Measurements from ENCODE around the gene TLE5.
"Not testable (repeated sequence)": the region's sequence is repeated elsewhere in the genome, so short reads cannot be mapped to it uniquely, and the experiment has no call there.

TLE5 gene

DNA sequence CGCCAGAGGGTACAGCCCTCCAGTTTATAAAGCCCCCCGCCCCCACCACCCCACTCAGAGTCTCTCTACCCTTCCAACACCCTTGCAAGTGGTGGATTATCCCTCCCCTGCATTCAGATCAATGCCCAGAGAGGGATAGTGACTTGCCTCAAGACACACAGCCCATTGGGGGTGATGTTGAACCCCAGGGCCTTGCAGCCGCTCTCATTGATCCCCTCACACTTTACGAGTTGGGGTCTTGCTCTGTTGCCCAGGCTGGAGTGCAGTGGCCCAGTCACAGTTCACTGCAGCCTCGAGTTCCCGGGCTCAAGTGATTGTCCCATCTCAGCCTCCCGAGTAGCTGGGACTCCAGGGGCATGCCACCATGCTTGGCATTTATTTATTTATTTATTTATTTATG, 44.4 kb downstream of the TLE5 start:
- no peak for DNase-seq

DNA sequence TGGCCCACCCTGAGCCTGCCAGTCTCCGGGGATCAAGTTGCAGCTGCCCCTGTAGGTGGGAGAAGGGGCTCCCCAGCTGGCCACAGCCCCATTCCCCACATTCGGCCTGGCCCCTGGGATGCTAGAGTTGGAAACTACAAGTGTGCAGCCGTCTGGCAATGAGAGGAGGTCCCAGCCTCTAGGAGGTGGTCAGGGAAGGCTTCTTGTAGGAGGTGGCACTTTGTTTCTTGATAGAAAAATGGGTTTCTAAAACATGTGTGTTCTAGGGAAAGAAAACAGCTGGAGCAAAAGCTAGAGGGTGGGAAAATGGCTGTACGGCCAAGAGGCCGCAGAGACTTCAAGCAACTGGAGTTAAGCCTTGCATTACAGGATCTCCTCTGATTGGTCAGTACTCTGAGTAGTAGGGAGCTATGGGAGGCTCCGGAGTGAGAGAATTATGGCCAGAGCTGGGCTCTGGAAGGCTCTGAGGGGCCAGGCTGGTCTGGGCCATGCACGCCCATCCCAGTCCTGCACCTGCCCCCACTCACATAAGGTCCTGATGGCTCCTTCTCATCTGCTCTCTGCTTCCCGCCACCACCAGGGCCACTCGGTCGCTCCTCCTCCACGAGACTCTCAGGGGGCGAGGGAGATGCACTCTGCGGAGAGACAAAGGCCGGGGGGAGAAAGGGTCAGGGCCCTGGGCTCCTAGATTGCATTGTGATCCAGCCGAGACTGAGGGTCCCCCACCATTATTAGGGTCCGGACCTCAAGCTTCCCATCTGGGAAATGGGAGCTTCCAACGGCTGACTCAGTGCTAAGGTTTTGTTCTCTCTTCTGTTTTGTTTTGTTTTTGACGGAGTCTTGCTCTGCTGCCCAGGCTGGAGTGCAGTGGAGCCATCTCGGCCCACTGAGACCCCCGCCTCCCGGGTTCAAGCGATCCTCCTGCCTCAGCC, 46.9 kb downstream of the TLE5 start:
- no peak for DNase-seq

DNA sequence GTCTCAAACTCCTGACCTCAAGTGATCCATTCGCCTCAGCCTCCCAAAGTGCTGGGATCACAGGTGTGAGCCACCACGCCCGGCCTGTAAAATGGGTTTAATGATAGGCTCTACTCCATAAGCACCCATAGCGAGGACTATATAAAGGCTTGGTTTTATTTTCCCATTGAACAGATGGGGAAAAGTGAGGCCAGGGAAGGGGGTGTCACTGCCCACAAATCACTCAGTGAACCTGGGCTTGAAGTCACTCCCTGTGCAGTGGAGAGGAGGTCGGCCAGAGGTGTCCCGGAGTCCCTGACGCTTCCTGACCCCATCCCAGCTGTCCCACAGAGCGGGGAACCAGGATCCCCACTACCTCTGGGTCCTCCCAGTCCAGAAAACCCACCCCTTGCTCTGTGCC, 48.2 kb downstream of the TLE5 start:
- no peak for DNase-seq

DNA sequence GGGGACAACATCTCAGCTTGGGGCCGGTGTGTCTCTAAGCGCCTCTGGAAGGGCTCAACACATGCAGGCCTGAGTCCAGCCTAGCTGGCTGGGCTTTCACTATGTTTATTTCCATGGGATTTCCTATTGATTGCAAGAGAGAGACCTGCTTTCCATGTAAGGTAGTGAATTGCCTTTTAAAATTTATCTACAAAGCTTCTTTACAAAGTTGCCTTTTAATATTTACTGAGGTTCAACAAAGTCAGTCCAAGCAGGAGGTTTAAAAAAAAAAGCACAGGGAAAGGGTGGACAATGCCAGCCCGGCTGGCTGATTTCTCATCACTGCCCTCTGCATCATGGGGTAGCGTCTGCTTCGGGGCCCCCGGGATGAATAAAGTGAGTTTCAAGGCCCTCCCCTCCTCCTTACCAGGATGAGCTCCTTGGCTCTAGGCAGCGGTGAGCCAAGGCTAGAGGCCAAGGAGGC, 49.0 kb downstream of the TLE5 start:
- DNase-seq: no peak

DNA sequence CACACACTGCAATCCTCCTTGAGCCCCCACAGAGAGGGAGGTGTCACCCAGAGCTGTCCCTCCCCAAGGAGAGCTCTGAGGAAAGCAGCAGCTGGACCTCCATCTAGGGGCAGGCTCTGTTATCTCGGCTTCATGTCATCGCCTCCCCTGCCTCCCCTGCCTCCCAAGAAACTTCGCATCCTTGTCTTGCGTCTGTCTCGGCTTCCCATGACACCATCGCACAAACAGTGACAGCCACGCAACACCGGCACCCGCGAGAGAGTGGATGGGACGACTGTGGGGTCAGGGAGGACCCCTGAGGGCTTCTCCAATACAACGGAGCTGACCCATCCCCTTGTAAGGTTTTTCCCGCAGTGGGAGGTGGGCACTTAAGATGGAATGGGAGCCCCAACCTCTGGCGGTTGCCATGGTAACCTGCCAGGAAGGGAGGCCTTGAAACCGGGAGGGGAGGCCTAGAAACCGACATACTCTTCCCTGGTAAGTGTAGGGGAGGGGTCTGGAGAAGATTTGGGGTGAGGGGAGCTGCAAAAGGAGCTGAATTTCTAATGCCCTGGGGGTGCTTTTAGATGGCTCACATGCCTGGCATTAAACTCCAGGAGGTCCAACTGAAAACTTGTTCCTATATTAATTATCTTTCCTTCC, 49.6 kb downstream of the TLE5 start:
- no peak for DNase-seq

DNA sequence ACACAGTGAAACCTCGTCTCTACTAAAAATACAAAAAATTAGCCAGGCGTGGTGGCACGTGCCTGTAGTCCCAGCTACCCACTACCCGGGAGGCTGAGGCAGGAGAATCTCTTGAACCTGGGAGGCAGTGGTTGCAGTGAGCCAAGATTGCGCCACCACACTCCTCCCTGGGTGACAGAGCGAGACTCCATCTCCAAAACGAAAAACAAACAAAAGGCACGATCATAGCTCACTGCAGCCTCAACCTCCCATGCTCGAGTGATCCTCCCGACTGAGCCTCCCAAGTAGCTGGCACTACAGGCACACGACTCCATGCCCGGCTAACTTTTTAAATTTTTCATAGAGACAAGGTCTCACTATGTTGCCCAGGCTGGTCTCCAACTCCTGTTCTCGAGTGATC, 50.2 kb downstream of the TLE5 start:
- DNase-seq: not testable (repeated sequence)

DNA sequence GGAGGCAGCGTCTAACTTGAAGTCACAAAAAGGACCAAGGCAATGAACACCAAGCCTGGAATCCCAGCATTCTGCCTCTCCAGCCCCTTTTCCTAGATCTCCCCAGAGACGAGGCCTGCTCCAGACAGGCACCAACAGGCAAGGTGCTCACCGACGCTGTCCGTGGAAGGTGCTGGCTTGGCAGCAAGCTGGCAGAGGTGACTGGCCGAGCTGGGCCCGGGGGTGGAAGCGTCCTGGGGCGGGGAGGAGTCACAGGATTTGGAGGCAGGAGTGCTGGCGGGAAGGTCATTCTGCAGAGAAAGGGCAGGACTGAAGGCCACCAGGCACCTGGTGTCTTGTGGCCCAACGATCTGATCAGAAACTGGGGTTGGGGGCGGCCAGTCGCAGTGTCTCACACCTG, 51.4 kb downstream of the TLE5 start:
- no peak for DNase-seq

DNA sequence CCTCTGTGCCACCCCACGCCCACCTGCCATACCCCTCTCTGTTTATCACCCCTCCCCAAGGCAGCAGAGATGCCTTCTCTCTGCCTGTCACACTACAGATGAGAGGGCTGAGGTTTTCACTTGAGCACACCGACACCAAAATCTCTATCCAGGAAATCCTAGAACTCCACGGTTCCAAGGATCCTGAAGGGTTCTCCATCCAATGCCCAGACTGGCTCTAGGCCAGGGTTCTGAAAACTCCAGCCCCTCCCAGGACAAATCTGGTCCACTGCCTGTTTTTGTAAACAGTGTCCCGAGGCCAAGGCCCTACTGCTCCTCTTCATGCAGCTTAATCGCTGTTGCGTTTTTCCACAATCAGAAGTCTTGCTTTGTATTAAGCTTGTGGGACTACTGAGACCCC, 53.3 kb downstream of the TLE5 start:
- no peak for DNase-seq

DNA sequence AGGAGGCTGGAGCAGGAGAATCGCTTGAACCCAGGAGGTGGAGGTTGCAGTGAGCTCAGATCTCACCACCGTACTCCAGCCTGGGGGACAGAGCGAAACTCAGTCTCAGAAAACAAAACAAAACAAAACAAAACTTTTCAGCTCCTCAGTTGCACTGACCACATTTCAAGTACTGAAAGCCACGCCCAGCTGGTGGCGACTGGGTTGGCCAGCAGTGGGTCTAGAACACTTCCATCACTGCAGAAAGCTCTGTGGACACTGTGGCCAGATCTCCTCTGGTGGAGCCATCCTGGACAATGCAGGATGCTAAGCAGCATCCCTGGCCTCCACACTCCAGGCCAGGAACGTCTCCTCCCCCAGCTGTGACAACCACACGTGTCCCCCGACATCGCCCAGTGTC, 54.3 kb downstream of the TLE5 start:
- DNase-seq: no peak

DNA sequence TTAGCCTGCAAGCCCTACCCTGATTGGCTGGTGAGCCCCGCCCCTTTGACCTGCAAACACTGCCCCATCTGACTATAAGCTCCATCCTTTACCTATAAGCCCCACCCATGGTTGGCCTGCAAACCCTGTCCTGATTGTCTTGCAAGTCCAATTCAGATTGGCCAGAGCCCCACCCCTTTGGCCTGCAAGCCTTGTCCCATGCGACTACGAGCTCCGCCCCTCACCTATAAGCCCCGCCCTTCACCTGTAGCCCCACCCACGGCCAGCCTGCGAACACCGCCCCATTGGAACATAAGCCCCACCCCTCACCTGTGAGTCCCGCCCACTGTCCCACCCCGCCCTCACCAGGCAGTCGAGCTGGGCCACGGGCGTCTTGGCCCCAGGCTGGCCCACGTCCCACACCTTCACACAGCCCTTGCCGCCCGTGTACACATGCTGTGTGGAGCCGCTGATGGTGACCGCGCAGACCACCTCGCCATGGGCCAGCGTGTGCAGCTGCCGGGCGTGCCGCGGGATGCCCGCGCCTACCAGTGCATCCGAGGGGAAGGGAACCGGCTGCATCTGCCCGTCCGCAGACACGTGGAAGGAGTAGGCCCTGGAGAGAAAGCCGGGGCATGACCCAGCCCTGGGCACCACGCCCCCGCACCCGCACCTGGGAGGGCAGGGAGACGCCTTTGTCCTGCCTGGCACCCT, 56.1 kb downstream of the TLE5 start:
- no peak for DNase-seq

DNA sequence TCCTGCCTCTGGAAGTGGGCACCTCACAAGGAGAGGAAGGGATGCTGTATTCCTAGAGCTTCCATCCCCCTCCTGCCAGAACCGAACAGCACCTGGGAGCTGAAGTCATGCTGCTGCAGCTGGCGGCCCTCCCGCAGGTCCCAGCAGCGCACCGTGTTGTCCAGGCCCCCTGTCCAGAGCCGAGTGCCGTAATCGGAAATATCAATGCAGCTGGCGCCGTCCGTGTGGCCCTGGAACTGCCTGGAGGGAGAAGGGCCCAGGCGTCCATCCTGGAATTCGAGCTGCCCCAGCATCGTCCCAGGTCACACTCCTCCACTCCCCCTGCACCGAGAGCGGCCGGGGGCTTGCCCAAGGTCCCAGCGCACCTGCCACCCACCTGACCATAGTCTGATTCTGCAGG, 57.0 kb downstream of the TLE5 start:
- DNase-seq: no peak

DNA sequence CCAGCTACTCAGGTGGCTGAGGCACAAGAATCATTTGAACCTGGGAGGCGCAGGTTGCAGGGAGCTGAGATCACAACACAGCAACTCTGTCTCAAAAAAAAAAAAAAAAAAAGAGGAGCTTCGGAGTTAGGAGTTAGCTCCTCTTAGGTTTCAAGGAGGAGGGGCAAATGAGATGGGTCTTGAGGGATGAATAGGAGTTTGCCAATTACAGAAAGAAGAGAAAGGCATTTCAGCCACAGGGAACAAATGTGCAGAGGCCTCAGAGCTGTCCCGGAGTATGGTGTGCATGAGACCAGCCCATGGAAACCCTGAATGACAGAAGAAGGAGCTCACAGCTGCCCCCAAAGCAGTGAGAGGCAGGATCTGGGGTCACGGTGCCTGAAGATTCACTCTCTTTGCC, 57.8 kb downstream of the TLE5 start:
- no peak for DNase-seq

DNA sequence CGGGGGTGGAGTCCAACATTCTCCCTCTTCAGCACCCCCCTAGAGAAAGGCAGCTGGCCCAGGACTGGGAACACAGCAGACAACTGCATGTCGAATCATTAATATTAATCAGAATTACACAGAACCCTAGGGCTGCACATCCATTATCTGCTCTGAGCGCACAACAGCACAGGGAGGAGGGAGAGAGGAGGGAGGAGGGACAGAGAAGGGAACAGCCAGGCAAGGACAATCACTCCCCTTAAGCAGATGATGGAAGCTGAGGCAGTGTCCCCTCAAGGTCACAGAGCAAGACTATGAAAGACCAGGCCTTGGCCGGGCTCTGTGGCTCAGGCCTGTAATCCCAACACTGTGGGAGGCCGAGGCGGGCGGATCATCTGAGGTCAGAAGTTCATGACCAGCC, 59.2 kb downstream of the TLE5 start:
- no peak for DNase-seq
